NCI-H2227 (cell line): ENCODE data around the gene DTNBP1.
"Not testable (repeated sequence)": the region's sequence is repeated elsewhere in the genome, so short reads cannot be mapped to it uniquely, and the experiment has no call there.

Experiments used
- DNase-seq: peaks from one replicate; lab custom pipeline; 2025; ENCODE audit not compliant: unreplicated experiment; lab: John Stamatoyannopoulos, UW

Gene DTNBP1

GRCh38 chr6:15562977-15563376 lies 99.9 kb downstream of the DTNBP1 start:
- no peak for DNase-seq

DNA sequence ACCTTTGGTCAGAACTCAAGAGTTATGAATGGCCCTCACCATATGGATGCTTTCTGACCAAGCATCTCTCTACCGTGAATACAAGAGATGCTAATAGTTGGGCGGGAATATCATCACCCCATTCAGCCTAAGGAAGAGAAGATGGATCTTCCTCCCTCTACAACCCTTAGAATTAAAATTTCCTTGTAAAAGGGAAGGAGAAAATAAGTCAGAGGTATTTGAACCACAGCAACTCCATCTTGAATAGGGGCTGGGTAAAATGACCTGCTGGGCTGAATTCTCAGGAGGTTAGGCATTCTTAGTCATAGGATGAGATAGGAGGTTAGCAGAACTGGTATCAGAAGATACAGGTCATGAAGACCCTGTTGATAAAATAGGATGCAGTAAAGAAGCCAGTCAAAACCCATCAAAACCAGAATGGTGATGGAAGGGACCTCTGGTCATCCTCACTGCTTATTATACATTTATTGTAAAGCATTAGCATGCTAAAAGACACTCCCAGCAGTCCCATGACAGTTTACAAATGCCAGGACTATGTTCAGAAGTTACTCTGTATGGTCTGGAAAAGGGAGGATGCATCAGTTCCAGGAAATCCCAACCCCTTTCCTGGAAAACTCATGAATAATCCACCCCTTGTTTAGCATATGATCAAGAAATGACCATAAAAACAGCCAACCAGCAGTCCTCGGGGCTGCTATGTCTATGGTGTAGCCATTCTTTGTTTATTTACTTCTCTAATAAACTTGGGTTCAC lies 101.2 kb downstream of the DTNBP1 start:
- DNase-seq = no peak

DNA sequence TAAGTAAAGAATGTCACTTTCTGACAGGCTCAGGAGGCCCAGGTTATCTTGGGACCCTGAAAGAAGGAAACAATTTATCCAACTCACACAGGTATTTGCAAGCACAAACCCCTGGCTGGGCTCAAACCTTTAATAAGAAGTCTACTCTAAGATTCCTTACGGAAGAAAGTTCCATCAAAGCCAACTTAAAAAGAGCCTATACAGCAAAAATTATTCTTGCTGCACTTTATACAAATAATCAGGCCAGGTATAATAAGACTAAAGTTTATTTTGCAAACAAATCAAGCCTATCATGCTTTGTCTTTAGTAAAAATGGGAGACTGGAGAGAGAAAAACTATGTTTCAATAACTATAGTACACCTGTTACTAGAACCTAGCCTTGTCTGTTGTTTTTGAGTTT lies 102.1 kb downstream of the DTNBP1 start:
- no peak for DNase-seq

GRCh38 chr6:15557174-15557573 lies 105.7 kb downstream of the DTNBP1 start:
- no peak for DNase-seq

DNA sequence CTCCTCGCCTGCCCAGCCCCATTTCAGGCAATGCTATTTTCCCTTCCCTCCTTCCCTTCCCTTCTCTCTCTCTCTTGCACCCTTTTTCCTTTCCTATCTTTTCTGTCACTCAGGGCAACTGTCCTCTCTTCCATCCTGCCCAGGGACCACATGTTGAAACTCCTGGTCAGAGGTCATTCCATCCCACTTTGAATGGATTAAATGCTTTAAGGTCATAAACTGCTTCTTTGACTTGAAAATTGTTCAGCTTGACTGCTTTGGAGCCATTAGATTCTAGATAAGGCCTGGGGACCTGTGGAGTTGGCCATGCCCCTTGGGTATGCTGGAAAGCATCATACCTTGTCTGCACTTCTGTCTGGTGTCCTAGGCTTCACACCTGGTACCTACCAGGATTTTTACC lies 106.1 kb downstream of the DTNBP1 start:
- DNase-seq = no peak

- DNase-seq = no peak
Measured at GRCh38 chr6:15555101-15556038, 107.5 kb downstream of the DTNBP1 start.

DNA sequence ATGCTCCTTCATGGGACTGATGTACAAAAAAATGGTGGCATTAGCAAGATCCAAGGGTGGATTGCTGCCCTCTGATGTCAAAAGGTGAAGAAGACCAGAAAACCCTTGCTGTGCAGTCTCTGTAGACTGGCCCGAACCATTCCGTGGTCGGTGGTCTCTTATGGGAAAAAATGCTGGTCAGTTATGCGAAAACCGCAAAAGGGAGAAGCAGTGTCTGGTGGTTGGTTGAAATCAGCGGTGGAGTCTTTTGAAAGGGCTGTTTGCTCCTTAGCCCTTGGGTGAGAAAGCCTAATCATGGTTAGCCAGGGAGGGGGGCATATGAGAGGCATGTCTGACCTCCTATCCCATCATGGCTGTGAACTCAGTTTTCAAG lies 108.1 kb downstream of the DTNBP1 start:
- no peak for DNase-seq

DNA sequence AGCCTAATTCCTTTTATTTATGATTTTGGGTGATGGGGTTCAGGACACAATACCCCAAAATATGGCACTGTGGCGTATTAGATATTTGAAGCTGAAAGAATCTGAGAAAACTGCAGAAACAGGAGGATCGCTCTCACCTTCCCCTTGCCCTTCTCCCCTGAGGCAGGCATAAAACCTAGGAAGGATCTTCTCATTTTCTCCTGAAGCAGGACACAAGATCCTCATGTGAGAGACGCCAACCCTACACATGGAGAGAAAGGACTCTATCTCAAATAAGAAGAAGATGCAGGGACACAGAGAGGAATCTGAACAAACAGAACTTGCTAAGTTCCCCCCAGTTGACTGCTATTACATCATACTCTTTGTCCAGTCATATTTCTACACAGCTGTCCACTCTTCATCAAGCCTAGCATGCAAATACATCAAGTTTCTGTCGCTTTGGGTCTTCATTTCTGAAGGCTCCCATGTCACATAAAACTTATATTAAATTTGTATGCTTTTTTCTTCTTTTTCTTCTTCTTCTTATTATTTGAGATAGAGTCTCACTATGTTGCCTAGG lies 109.0 kb downstream of the DTNBP1 start:
- DNase-seq = no peak

DNA sequence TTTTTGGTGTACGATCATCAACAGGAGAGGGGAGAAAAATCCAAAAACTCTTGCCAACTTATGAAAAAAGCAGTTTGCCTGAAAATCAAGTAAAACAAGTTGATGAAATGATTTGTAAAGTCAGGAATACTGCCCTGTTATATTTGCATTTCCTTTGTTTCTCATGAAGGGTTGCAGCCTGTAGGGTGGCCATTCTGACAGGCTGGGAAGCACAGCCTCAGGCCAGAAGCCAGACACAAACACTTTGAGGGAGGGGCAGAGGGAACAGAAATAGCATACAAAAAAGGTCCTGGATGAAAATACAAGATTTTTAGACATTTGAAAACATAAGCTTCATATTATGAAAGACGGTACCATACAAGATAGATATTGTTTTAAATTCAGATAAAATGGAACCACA lies 109.8 kb downstream of the DTNBP1 start:
- no peak for DNase-seq

DNA sequence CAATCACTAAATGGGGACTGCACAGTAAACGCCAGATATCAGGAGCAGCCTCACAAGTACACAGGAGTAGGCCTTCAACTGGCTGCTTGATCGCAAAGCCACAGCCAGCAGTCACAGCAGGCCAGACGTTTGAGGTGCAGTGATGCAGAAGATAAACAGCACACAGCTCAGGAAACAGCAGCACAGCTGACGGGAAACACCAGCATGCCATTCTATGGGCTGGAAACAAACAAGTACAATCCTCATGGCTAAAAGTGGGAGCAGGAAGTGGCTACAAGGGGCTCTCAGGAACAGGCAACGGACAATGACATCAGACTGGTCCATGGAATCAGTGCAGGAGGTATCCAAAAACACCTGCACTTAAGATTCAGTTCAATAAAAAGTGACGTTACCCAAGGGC lies 111.0 kb downstream of the DTNBP1 start:
- no peak for DNase-seq

- no peak for DNase-seq
Measured at GRCh38 chr6:15551262-15551661, 111.6 kb downstream of the DTNBP1 start.

DNA sequence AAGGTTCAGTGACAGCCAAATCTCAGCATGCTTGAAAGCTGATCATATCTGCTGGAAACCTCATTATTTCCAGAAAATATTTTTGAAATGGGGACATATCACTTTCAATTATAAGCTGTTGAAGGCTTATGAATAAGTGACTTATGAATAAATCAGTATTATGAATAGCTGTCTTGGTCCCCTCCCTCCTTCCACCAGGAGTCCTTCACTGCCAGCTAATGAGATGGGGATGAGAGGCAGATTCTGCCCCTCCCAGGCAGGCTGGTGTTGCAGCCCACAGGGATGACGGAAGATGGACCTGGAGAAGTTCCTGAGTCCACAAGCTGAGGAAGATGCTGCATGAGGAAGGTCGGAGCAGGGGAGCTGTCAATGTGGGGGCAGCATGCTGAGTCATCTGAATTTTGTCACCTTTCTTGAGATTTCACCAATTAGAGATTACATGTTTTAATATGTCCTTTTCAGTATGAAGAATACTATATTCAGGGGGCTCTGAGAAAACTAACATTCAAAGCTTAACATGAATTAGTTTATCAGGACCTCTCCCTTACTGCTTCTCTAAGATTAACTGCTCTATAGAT lies 112.2 kb downstream of the DTNBP1 start:
- DNase-seq = no peak

- no peak for DNase-seq
Measured at GRCh38 chr6:15549371-15549770, 113.5 kb downstream of the DTNBP1 start.

GRCh38 chr6:15547400-15547799 lies 115.4 kb downstream of the DTNBP1 start:
- no peak for DNase-seq

GRCh38 chr6:15546591-15546990 lies 116.2 kb downstream of the DTNBP1 start:
- DNase-seq = no peak

- no peak for DNase-seq
Measured at GRCh38 chr6:15544321-15544900, 118.4 kb downstream of the DTNBP1 start.

- DNase-seq = not testable (repeated sequence)
Measured at GRCh38 chr6:15543332-15543917, 119.4 kb downstream of the DTNBP1 start.

DNA sequence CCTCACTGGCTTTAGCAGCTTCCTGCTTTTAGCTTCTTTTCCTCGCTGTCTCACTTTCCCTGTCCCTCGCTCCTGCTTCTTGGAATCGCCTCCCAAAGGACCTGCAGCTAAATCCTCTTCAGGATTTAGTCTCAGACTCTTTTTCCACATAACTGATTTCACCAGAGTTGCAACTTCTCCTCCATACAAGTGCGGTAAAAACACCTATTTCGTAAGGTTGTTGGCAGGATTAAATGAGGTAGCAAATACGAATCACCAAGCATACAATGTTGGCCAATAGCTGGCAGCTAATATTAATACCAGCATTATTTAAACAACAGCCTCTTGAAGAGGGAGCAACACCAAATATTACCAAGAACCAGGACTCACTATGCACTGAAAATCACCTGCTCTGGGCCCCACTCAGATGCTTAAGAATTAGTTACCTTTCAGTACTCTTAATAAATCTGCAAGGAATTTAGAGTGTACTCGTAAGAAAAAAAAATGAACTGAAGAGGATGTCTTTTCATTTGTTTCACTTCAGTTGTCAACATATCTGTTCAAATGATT lies 123.0 kb downstream of the DTNBP1 start:
- no peak for DNase-seq

GRCh38 chr6:15538766-15539495 lies 123.9 kb downstream of the DTNBP1 start:
- DNase-seq = no peak

GRCh38 chr6:15538106-15538505 lies 124.7 kb downstream of the DTNBP1 start:
- no peak for DNase-seq
